Vagina (tissue), 2 donors: ENCODE data around the gene CDK14. TPM values are rescaled to one million over a fixed set of nuclear protein-coding genes. Genes with fewer than 3 reads are reported as not detected.

Source experiments
- DNase-seq, 2 donors: peaks; one replicate each; pipeline ENCODE4 v3.0.0-alpha.2; 2017; ENCODE audit errors: extremely low spot score in 2 of 2
- H3K27ac ChIP-seq: fragments of 200-600 bp; sonication (generic); one replicate; pipeline ENCODE4 v1.5.1; 2019
- H3K27me3 ChIP-seq: fragments of 200-600 bp; sonication (generic); one replicate; pipeline ENCODE4 v1.5.1; 2019
- H3K36me3 ChIP-seq, 2 donors: fragments of 200-600 bp; sonication (generic); one replicate each; pipeline ENCODE4 v1.5.1; 2017 to 2019
- H3K4me1 ChIP-seq: fragments of 200-600 bp; sonication (generic); one replicate; pipeline ENCODE4 v1.5.1; 2019
- H3K4me3 ChIP-seq, 2 donors: fragments of 200-600 bp; sonication (generic); 1 replicate in 1 of 2; 2 replicates in 1 of 2; pipeline ENCODE4 v1.5.1; 2016 to 2019
- H3K9me3 ChIP-seq: fragments of 200-600 bp; sonication (generic); one replicate; pipeline ENCODE4 v1.5.1; 2019
- POLR2A ChIP-seq, 2 donors: fragments of 450-650 bp; IDR thresholded peaks; one replicate each; pipeline ENCODE4 v1.6.1; 2017; ENCODE audit warnings: antibody characterized with exemption in 2 of 2, mild to moderate bottlenecking in 2 of 2, moderate library complexity in 2 of 2
- POLR2AphosphoS5 ChIP-seq, 2 donors: sonication (generic); formaldehyde crosslinking; IDR thresholded peaks; one replicate each; pipeline ENCODE4 v1.9.0; 2017; ENCODE audit warnings: antibody characterized with exemption in 2 of 2, mild to moderate bottlenecking in 2 of 2, low read depth in 1 of 2; ENCODE audit not compliant: insufficient read depth in 1 of 2
- intact Hi-C: fragments of 100-400 bp; cut with DNase I; formaldehyde crosslinking; loops from one replicate; pipeline ENCODE4 v1.15.1; 2023
- total RNA-seq: library from RNA; depleted of rRNA; stranded (reverse); fragments of >200 nt; gene quantifications from one replicate; pipeline ENCODE4 v1.2.3, GENCODE V29; 2016
- TF ChIP-seq, protein P1 (sequence below), 3 experiments: fragments of 450-650 bp in 2 of 3; fragments of 200-600 bp in 1 of 3; sonication (generic) in 1 of 3; IDR thresholded peaks; one replicate each; pipeline ENCODE4 v1.5.1; 2017 to 2019; ENCODE audit warnings: antibody characterized with exemption in 3 of 3, mild to moderate bottlenecking in 2 of 3, moderate library complexity in 2 of 3

Gene CDK14
- total RNA-seq, 1 donor from 2014 or later: 21.6 TPM

DNA sequence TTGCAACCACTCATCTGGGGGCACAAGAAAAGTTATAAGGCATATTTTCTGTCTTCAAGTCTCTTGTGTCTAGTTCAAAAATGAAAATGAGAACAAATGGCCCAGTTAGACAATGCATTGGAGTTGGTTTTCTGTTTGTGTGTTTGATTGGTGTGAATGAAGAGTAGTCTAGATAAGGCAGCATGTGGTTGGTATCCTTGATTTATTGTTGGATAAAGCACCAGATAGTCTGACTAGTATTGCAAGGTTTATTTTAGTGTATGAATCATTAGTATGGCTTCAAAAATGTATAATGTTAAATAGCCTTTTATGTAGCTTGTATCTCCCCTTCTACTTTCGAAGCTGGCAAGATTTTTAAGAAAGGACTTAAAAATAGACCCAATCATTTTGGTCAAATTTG lies 237.3 kb downstream of the CDK14 start:
- TF ChIP-seq POLR2A (IDR thresholded peaks at IDR 0.05): no peak
- TF ChIP-seq, protein P1, sequence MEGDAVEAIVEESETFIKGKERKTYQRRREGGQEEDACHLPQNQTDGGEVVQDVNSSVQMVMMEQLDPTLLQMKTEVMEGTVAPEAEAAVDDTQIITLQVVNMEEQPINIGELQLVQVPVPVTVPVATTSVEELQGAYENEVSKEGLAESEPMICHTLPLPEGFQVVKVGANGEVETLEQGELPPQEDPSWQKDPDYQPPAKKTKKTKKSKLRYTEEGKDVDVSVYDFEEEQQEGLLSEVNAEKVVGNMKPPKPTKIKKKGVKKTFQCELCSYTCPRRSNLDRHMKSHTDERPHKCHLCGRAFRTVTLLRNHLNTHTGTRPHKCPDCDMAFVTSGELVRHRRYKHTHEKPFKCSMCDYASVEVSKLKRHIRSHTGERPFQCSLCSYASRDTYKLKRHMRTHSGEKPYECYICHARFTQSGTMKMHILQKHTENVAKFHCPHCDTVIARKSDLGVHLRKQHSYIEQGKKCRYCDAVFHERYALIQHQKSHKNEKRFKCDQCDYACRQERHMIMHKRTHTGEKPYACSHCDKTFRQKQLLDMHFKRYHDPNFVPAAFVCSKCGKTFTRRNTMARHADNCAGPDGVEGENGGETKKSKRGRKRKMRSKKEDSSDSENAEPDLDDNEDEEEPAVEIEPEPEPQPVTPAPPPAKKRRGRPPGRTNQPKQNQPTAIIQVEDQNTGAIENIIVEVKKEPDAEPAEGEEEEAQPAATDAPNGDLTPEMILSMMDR (IDR thresholded peaks at IDR 0.05): no peak
- TF ChIP-seq POLR2AphosphoS5 (IDR thresholded peaks at IDR 0.05; ENCODE audit: insufficient read depth in 1 of 2, low read depth in 1 of 2): no peak
- Histone ChIP-seq H3K27ac (no peak overlapping the region), H3K27me3 (no peaks in the 10 kb centered on the region), H3K4me3 (no peak overlapping the region), H3K36me3 (no peaks in the 10 kb centered on the region), H3K9me3 (no peaks in the 10 kb centered on the region), H3K4me1 (no peaks in the 10 kb centered on the region)
- intact Hi-C loops: no loop called here
- DNase-seq: no peak

DNA sequence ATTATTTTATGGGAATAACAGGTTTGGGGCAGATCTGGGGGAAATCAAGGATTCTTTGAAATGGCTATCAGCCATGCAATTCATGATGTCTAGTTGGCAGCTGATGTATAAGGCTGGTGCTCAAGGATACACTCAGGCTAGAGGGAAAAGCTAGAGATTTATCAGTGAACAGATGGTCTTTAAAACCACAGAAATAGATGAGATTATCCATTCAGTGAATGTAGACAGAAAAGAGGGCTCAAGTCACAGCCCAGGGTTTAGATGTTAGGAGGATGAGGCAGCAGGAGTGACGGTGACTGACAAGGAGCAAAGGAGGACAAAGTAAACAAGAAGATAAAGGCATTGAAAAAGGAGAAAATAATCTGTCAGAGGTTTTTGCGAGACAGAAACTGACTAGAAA lies 238.7 kb downstream of the CDK14 start:
- no peak overlapping the region for H3K4me3 ChIP-seq
- H3K4me1 ChIP-seq: no peaks in the 10 kb centered on the region
- DNase-seq: no peak
- no peaks in the 10 kb centered on the region for H3K27me3 ChIP-seq
- intact Hi-C loops: no loop called here
- no peak overlapping the region for H3K27ac ChIP-seq
- no peaks in the 10 kb centered on the region for H3K9me3 ChIP-seq
- TF ChIP-seq POLR2A (IDR thresholded peaks at IDR 0.05): no peak
- TF ChIP-seq POLR2AphosphoS5 (IDR thresholded peaks at IDR 0.05; ENCODE audit: insufficient read depth in 1 of 2, low read depth in 1 of 2): no peak
- TF ChIP-seq, protein P1 (IDR thresholded peaks at IDR 0.05): no peak
- no peaks in the 10 kb centered on the region for H3K36me3 ChIP-seq

DNA sequence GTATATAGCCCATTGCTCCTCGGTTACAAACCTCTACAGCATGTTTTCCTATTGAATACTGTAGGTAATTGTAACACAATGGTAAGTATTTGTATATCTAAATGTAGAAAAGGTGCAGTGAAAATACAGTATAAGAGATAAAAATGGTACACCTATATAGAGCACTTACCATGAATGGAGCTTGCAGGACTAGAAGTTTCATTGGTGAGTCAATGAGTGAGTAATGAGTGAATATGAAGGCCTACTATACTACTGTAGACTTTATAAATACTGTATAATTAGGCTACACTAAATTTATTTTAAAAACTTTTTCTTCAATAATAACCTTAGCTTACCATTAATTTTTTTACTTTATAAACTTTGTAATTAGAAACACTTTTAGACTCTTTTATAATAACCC lies 239.7 kb downstream of the CDK14 start:
- Histone ChIP-seq H3K4me1 (no peaks in the 10 kb centered on the region), H3K27me3 (no peaks in the 10 kb centered on the region), H3K9me3 (no peaks in the 10 kb centered on the region), H3K4me3 (no peak overlapping the region), H3K36me3 (no peaks in the 10 kb centered on the region), H3K27ac (no peak overlapping the region)
- intact Hi-C loops: no loop called here
- no peak for DNase-seq
- TF ChIP-seq, protein P1 (IDR thresholded peaks at IDR 0.05): no peak
- TF ChIP-seq POLR2AphosphoS5 (IDR thresholded peaks at IDR 0.05; ENCODE audit: insufficient read depth in 1 of 2, low read depth in 1 of 2): no peak
- no peak for TF ChIP-seq POLR2A (IDR thresholded peaks at IDR 0.05)

DNA sequence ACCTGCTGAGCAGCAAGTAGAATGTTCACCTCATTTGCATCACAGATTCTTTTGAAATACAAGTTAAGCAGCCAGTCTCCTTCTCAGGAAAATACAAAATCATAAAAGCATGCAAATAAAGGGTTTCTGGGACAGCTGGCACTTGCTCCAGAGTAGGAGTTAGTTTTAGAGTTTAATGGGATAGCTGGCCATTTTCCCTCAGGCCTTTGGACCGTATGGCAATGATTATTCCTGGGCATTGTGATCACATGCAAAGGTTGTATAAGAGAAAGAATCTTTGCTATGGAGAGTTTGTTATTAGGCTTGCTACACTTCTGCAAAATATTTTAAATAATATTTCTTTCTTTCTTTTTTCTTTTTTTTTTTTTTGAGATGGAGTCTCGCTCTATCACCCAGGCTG lies 240.8 kb downstream of the CDK14 start:
- intact Hi-C loops: no loop called here
- H3K27me3 ChIP-seq: no peaks in the 10 kb centered on the region

DNA sequence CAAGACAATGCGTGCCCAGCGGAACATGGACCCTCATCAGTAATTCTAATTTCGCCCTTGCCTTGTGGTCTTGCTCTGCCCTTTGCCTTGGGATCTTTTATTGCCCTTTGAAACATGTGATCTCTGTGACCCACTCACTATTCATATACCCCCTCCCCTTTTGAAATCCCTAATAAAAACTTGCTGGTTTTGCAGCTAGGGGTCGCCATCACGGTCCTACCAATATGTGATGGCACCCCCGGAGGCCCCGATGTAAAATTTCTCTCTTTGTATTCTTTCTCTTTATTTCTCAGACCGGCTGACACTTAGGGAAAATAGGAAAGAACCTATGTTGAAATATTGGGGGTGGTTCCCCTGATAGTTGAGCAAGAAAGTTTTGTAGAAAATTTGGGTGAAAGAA lies 242.7 kb downstream of the CDK14 start:
- no peak for TF ChIP-seq POLR2AphosphoS5 (IDR thresholded peaks at IDR 0.05; ENCODE audit: insufficient read depth in 1 of 2, low read depth in 1 of 2)
- intact Hi-C loops: no loop called here

More for the DNA sequence above, 240.8 kb downstream of the CDK14 start:
- Histone ChIP-seq H3K36me3 (no peaks in the 10 kb centered on the region), H3K27ac (no peak overlapping the region), H3K4me3 (no peak overlapping the region), H3K4me1 (no peaks in the 10 kb centered on the region), H3K9me3 (no peaks in the 10 kb centered on the region)
- no peak for DNase-seq
- TF ChIP-seq, protein P1 (IDR thresholded peaks at IDR 0.05): no peak
- TF ChIP-seq POLR2AphosphoS5 (IDR thresholded peaks at IDR 0.05; ENCODE audit: insufficient read depth in 1 of 2, low read depth in 1 of 2) (no peak), POLR2A (IDR thresholded peaks at IDR 0.05) (no peak)

More for the DNA sequence above, 242.7 kb downstream of the CDK14 start:
- H3K4me3 ChIP-seq: no peak overlapping the region
- no peaks in the 10 kb centered on the region for H3K27me3 ChIP-seq
- no peak overlapping the region for H3K27ac ChIP-seq
- no peaks in the 10 kb centered on the region for H3K4me1 ChIP-seq
- DNase-seq: no peak
- H3K9me3 ChIP-seq: no peaks in the 10 kb centered on the region
- H3K36me3 ChIP-seq: no peaks in the 10 kb centered on the region
